Rectal smooth muscle tissue (tissue), 1 donor: ENCODE measurements around the gene STX1A.
"Not testable (repeated sequence)": the region's sequence is repeated elsewhere in the genome, so short reads cannot be mapped to it uniquely, and the experiment has no call there.

Experiments
- H3K27ac ChIP-seq: one replicate; pipeline ENCODE4 v1.7.0; 2013; ENCODE audit warnings: low read depth, low read length, inconsistent platforms
- H3K27me3 ChIP-seq: one replicate; pipeline ENCODE4 v1.7.0; 2013; ENCODE audit warnings: low read length; ENCODE audit not compliant: control insufficient read depth, insufficient read depth
- H3K36me3 ChIP-seq: one replicate; pipeline ENCODE4 v1.7.0; 2013; ENCODE audit warnings: low read length; ENCODE audit not compliant: control insufficient read depth, insufficient read depth
- H3K4me1 ChIP-seq: one replicate; pipeline ENCODE4 v1.7.0; 2013; ENCODE audit warnings: low read length; ENCODE audit not compliant: control insufficient read depth, insufficient read depth
- H3K4me3 ChIP-seq: one replicate; pipeline ENCODE4 v1.7.0; 2013; ENCODE audit warnings: low read length
- H3K9ac ChIP-seq: one replicate; pipeline ENCODE4 v1.7.0; 2013; ENCODE audit warnings: low read length

Gene STX1A

GRCh38 chr7:73715648-73716317 is 3.7 kb downstream of the STX1A start:
- H3K9ac ChIP-seq = no peak overlapping the region
- H3K27me3 ChIP-seq = no peaks in the 10 kb centered on the region
- peak overlapping the region; percentile 55 for H3K27ac ChIP-seq
- H3K4me1 ChIP-seq = peaks cover 33% of the 10 kb centered on the region
- H3K36me3 ChIP-seq = no peaks in the 10 kb centered on the region
- H3K4me3 ChIP-seq = no peak overlapping the region

GRCh38 chr7:73713319-73713718 is 6.2 kb downstream of the STX1A start:
- H3K27me3 ChIP-seq, H3K36me3 ChIP-seq, H3K4me3 ChIP-seq, H3K27ac ChIP-seq, H3K9ac ChIP-seq: not testable (repeated sequence)
- peaks cover 26% of the 10 kb centered on the region for H3K4me1 ChIP-seq

GRCh38 chr7:73712773-73713172 is 6.7 kb downstream of the STX1A start:
- Histone ChIP-seq H3K27me3 (no peaks in the 10 kb centered on the region), H3K36me3 (no peaks in the 10 kb centered on the region), H3K4me3 (no peak overlapping the region), H3K4me1 (peaks cover 22% of the 10 kb centered on the region), H3K9ac (no peak overlapping the region), H3K27ac (no peak overlapping the region)

DNA sequence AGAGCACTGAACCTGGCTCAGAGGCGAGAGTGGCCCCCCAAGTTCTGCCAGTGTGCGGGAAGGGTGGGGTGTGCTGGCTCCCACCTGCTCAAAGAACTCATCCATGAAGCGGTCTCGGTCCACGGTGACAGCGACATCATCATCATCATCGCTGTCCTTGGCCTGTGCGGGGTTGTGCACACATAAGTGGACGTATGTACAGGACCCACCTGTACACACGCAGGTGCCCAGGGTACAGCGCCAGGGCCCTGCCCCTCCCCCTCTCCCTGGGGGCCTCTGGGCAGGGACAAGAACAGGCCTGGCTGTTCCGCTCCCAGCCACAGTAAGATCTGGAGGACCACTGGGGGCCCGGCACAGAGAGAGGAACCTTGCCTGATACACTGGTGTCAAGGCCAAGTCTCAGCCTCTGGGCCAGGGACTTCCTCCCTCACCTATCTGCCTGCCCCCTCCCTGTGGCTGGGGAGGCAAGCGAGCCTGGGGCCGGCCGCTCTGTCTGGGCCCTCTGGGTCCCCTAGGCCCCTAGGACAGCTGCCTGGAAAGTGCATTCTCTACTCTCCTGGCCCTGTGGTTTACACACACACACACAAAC is 10.4 kb downstream of the STX1A start:
- H3K36me3 ChIP-seq = no peaks in the 10 kb centered on the region
- H3K9ac ChIP-seq = no peak overlapping the region
- H3K4me1 ChIP-seq = peaks cover 11% of the 10 kb centered on the region
- no peak overlapping the region for H3K27ac ChIP-seq
- H3K4me3 ChIP-seq = no peak overlapping the region
- no peaks in the 10 kb centered on the region for H3K27me3 ChIP-seq

DNA sequence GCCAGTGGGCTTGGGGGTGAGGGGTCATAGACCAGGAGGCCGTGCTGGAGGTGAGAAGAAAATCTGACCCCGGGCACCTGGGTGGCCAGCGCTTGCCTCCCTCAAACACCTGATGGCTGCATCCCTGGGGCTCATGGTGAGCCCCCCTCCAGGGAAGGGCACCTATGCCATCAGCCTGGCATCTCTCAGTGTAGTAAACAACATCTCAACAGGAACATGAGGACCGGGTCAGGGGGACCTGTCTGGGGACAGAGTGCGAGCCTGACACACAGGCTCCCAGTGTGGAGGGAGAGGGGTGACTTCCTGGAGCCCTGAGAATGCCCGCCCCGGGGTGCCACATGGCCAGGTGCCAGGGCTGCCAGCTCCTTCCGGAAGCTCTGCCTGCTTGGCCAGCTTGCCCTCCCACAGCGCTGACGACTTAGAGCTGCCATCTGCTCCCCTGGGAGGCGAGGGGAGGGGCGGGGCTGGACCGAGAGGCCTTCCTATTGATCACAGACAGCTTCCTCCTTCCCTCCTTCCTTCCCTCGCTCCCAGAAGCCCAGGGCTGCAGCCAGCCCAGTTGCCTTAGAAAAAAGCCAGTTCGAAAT is 12.3 kb downstream of the STX1A start:
- Histone ChIP-seq H3K4me3 (no peak overlapping the region), H3K27me3 (no peaks in the 10 kb centered on the region), H3K9ac (no peak overlapping the region), H3K4me1 (peaks cover 11% of the 10 kb centered on the region), H3K27ac (no peak overlapping the region), H3K36me3 (no peaks in the 10 kb centered on the region)

- Histone ChIP-seq H3K9ac (no peak overlapping the region), H3K27ac (no peak overlapping the region), H3K4me3 (no peak overlapping the region), H3K27me3 (no peaks in the 10 kb centered on the region), H3K36me3 (no peaks in the 10 kb centered on the region), H3K4me1 (peaks cover 11% of the 10 kb centered on the region)
Measured at GRCh38 chr7:73706126-73707044, 13.1 kb downstream of the STX1A start.

DNA sequence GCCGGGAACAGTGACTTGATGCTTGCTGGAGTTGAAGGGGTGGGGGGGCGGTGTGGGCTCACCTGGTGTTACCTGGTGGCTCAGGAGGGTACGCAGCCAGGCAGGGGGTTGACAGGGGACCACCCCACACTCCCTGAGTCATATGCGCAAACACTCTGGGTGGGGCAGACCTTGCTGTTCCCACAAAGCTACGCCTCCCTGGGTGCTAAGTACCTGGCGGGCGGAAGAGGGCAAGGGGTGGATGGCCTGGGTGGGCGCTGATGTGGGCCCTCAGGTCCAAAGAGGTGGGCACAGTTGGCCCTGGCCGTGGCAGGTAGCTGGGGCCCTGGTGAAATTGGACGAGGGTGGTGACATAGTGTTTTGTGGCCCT is 13.9 kb downstream of the STX1A start:
- peaks cover 11% of the 10 kb centered on the region for H3K4me1 ChIP-seq
- no peaks in the 10 kb centered on the region for H3K27me3 ChIP-seq
- no peak overlapping the region for H3K9ac ChIP-seq
- no peak overlapping the region for H3K27ac ChIP-seq
- no peak overlapping the region for H3K4me3 ChIP-seq
- peaks cover under 1% of the 10 kb centered on the region for H3K36me3 ChIP-seq

GRCh38 chr7:73704640-73705550 is 14.6 kb downstream of the STX1A start:
- H3K4me3 ChIP-seq = peak overlapping the region; percentile 28
- H3K9ac ChIP-seq = no peak overlapping the region
- peak overlapping the region; percentile 72 for H3K27ac ChIP-seq
- H3K27me3 ChIP-seq = no peaks in the 10 kb centered on the region
- H3K4me1 ChIP-seq = peaks cover 11% of the 10 kb centered on the region
- peaks cover 5% of the 10 kb centered on the region for H3K36me3 ChIP-seq

- H3K9ac ChIP-seq = no peak overlapping the region
- peaks cover 11% of the 10 kb centered on the region for H3K4me1 ChIP-seq
- H3K36me3 ChIP-seq = peaks cover 11% of the 10 kb centered on the region
- H3K27me3 ChIP-seq = no peaks in the 10 kb centered on the region
- H3K27ac ChIP-seq = peak overlapping the region; percentile 72
- peak overlapping the region; percentile 28 for H3K4me3 ChIP-seq
Measured at GRCh38 chr7:73703757-73704639, 15.5 kb downstream of the STX1A start.

GRCh38 chr7:73703225-73703624 is 16.2 kb downstream of the STX1A start:
- Histone ChIP-seq H3K9ac (no peak overlapping the region), H3K27ac (no peak overlapping the region), H3K4me3 (peak overlapping the region; percentile 19), H3K36me3 (peaks cover 16% of the 10 kb centered on the region), H3K27me3 (no peaks in the 10 kb centered on the region), H3K4me1 (peaks cover 11% of the 10 kb centered on the region)

DNA sequence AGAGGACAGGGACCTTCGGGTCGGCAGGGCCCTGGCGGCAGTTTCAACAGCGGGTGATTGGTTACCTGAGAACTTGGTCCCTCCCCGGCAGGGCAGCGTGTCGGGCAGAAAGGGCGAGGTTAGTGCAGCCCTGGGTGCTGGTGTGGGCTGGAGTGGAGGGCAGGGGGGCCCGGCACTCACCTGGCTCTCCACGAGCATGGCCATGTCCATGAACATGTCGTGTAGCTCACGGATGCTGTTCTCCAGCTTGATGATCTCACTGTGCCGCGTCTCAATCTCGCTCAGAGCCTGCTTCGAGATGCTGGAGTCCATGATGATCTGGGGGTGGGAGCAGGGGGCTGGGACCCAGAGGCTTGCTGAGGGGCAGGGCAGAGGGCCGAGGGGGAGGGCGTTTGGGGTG is 16.8 kb downstream of the STX1A start:
- peaks cover 16% of the 10 kb centered on the region for H3K36me3 ChIP-seq
- H3K27ac ChIP-seq = no peak overlapping the region

More for the DNA sequence above, 16.8 kb downstream of the STX1A start:
- H3K9ac ChIP-seq = no peak overlapping the region
- H3K4me1 ChIP-seq = peaks cover 11% of the 10 kb centered on the region
- no peak overlapping the region for H3K4me3 ChIP-seq
- H3K27me3 ChIP-seq = no peaks in the 10 kb centered on the region
